GM10266 (cell line): ENCODE results near the gene COL5A1.

ENCODE experiments used
- DNase-seq: peaks from one replicate; pipeline ENCODE4 v3.0.0; 2012; ENCODE audit errors: extremely low spot score
- TF ChIP-seq, protein P1 (sequence below): IDR thresholded peaks from 2 replicates; pipeline ENCODE4 v1.5.1; 2012; ENCODE audit warnings: mild to moderate bottlenecking, low read depth; ENCODE audit not compliant: control insufficient read depth, insufficient read depth; ENCODE audit errors: missing control alignments

The COL5A1 gene

GRCh38 chr9:134739660-134739968 is 98.0 kb downstream of the COL5A1 start:
- TF ChIP-seq, protein P1, sequence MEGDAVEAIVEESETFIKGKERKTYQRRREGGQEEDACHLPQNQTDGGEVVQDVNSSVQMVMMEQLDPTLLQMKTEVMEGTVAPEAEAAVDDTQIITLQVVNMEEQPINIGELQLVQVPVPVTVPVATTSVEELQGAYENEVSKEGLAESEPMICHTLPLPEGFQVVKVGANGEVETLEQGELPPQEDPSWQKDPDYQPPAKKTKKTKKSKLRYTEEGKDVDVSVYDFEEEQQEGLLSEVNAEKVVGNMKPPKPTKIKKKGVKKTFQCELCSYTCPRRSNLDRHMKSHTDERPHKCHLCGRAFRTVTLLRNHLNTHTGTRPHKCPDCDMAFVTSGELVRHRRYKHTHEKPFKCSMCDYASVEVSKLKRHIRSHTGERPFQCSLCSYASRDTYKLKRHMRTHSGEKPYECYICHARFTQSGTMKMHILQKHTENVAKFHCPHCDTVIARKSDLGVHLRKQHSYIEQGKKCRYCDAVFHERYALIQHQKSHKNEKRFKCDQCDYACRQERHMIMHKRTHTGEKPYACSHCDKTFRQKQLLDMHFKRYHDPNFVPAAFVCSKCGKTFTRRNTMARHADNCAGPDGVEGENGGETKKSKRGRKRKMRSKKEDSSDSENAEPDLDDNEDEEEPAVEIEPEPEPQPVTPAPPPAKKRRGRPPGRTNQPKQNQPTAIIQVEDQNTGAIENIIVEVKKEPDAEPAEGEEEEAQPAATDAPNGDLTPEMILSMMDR: no peak
- DNase-seq: no peak

DNA sequence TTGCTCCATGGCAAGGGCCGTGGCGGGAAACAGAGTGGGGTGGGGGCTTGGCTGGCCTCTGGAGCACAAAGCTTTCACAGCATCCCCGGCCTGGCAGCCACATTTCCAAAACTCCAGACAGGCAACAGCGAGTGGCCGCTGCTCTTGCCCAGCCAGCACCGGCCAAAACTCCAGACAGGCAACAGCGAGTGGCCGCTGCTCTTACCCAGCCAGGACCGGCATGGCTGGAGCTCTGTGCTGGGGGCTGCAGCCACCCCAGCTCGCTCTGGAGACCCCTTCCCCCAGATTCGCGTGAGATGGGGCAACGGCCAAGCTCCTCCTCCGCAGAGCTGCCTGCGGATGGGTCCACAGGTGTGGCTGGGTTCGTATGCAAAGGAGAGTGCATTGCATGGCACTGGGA is 98.5 kb downstream of the COL5A1 start:
- no peak for DNase-seq
- TF ChIP-seq, protein P1: no peak

GRCh38 chr9:134741846-134742245 is 100.2 kb downstream of the COL5A1 start:
- TF ChIP-seq, protein P1: no peak
- no peak for DNase-seq

- no peak for DNase-seq
- TF ChIP-seq, protein P1: no peak
Observed at GRCh38 chr9:134742822-134743535, 101.4 kb downstream of the COL5A1 start.

DNA sequence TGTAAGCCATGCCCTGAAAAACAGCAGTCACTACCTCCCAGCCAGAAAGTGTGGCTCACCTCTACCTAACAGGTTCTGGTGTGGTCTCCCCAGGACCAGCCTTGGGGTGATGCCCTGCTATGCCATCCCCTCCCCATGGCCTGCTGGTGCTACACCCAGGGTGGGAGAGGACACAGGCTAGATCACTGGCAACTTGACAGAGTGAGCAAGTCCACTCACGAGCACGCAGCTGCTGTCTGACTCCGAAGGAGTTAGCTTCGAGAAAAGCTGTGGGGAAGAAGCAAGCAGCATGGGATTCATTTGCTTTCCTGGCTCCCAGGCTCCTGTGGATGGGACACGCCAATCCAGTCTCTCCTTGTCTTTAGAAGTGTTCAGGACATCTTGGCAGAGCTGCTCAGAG is 102.2 kb downstream of the COL5A1 start:
- TF ChIP-seq, protein P1: no peak
- no peak for DNase-seq

DNA sequence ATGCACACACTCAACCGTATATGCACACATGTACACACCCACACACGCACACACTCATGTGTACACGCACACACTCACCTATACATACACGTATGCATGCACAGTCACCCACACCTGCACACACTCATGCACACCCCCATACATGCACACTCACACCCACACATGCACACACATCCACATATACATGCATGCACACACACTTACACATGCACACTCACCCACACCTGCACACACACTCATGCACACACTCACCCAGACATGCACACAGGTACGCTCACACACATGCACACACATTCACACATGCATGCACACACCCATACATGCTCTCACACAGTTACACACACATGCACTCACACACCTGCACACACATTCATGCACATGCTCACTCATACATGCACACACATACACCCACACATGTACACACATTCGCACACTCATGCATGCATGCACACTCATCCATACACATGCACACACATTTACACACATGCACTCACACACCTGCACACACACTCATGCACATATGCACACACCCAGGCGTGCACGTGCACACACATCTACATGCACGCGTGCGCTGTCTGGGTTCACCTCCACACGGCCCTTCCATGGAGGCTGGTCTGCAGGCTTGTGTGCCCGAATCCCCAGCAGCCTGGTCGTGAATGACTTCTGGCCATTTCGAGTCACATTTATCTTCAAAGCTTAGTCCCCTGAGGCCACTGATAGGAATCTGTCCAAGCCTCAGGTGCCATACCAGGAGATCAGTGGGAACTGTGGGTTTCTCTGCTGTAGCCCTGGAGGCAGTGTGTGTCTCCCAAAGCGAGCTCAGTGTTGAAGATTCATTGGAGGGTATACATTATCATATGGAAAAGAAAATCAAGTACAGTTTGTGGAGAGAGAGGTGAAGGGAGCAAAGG is 103.0 kb downstream of the COL5A1 start:
- TF ChIP-seq, protein P1: no peak
- DNase-seq: no peak
